Suprapubic skin (tissue), 4 donors: ENCODE measurements around the gene GNB1L.

Experiments
- POLR2A ChIP-seq, 2 donors: fragments of 450-650 bp; IDR thresholded peaks; one replicate each; pipeline ENCODE4 v1.6.1; 2017; ENCODE audit warnings: antibody characterized with exemption in 2 of 2, mild to moderate bottlenecking in 2 of 2, moderate library complexity in 2 of 2
- POLR2AphosphoS5 ChIP-seq, 3 donors: sonication (generic); formaldehyde crosslinking; IDR thresholded peaks; one replicate each; pipeline ENCODE4 v1.6.1; 2017; ENCODE audit warnings: antibody characterized with exemption in 3 of 3
- TF ChIP-seq, protein P1 (sequence below), 2 donors: fragments of 200-600 bp in 1 of 2; fragments of 450-650 bp in 1 of 2; sonication (generic) in 1 of 2; IDR thresholded peaks; one replicate each; pipeline ENCODE4 v1.5.1; 2016 to 2019; ENCODE audit warnings: antibody characterized with exemption in 2 of 2, mild to moderate bottlenecking in 1 of 2, moderate library complexity in 1 of 2

DNA sequence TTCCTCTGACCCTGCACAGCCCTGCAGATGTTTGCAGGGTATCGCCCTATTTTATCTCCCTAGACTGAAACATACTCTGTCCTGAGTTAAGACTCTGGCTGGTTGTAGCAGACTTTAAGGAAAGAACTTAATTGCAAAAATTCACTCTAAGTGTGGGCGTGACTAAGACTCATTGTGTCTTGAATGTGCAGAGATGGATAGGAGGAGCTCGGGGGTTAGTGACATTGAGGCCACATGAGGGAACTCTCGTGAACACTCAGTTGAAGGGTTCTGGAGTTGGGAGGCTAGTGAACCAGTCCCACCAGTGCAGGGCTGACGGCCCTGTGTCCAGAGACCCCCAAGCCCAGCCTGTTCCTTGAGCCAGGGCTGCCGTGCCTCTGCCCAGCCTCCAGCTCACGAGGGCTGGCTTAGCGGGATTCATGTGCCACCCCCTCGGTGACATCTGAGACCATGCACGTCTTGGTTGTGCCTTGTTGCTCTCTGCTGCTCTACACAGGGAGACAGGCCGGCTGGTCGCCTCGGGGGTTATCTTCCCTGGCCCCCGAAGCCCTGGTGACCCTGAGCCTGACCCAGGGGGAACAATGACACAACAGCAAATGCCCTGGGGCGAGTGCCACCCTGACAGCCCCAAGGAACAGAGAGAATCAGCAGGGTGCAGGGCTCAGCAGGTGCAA is 105.5 kb downstream of the GNB1L start:
- TF ChIP-seq, protein P1, sequence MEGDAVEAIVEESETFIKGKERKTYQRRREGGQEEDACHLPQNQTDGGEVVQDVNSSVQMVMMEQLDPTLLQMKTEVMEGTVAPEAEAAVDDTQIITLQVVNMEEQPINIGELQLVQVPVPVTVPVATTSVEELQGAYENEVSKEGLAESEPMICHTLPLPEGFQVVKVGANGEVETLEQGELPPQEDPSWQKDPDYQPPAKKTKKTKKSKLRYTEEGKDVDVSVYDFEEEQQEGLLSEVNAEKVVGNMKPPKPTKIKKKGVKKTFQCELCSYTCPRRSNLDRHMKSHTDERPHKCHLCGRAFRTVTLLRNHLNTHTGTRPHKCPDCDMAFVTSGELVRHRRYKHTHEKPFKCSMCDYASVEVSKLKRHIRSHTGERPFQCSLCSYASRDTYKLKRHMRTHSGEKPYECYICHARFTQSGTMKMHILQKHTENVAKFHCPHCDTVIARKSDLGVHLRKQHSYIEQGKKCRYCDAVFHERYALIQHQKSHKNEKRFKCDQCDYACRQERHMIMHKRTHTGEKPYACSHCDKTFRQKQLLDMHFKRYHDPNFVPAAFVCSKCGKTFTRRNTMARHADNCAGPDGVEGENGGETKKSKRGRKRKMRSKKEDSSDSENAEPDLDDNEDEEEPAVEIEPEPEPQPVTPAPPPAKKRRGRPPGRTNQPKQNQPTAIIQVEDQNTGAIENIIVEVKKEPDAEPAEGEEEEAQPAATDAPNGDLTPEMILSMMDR (IDR thresholded peaks at IDR 0.05): no peak
- TF ChIP-seq POLR2A (IDR thresholded peaks at IDR 0.05) (no peak), POLR2AphosphoS5 (IDR thresholded peaks at IDR 0.05) (no peak)
